H4 (cell line): ENCODE measurements around the gene ABHD2. TPM values are rescaled to one million over a fixed set of nuclear protein-coding genes. Genes with fewer than 3 reads are reported as not detected.
"Not testable (repeated sequence)": the region's sequence is repeated elsewhere in the genome, so short reads cannot be mapped to it uniquely, and the experiment has no call there.

ENCODE experiments used
- DNase-seq: peaks from one replicate; pipeline ENCODE4 v3.0.0-alpha.2; 2015; ENCODE audit warnings: low spot score
- total RNA-seq: library from RNA; depleted of rRNA; stranded (reverse); fragments of >200 nt; shearing (Covaris generic); gene quantifications from 2 replicates; pipeline ENCODE4 v1.2.3, GENCODE V29; 2014

Gene ABHD2
- total RNA-seq, 1 experiment from 2014 or later = 19.0 TPM

GRCh38 chr15:89075101-89075640, 13.1 kb upstream of the ABHD2 start:
- DNase-seq = no peak

- no peak for DNase-seq
Measured at GRCh38 chr15:89075846-89076245, 12.4 kb upstream of the ABHD2 start.

- no peak for DNase-seq
Measured at GRCh38 chr15:89077750-89078149, 10.5 kb upstream of the ABHD2 start.

- no peak for DNase-seq
Measured at GRCh38 chr15:89078851-89079810, 9.1 kb upstream of the ABHD2 start.

- no peak for DNase-seq
Measured at GRCh38 chr15:89081878-89082277, 6.4 kb upstream of the ABHD2 start.

- DNase-seq = no peak
Measured at GRCh38 chr15:89083246-89083645, 5.0 kb upstream of the ABHD2 start.

GRCh38 chr15:89085289-89085926, 2.8 kb upstream of the ABHD2 start:
- DNase-seq = no peak

GRCh38 chr15:89085933-89086332, 2.3 kb upstream of the ABHD2 start:
- not testable (repeated sequence) for DNase-seq

- not testable (repeated sequence) for DNase-seq
Measured at GRCh38 chr15:89086390-89086789, 1.9 kb upstream of the ABHD2 start.

GRCh38 chr15:89087161-89087829, 961 bp upstream of the ABHD2 start:
- DNase-seq = no peak

- DNase-seq = no peak
Measured at GRCh38 chr15:89088605-89089315, 504 bp downstream of the ABHD2 start.

- DNase-seq = no peak
Measured at GRCh38 chr15:89089316-89090230, 1.3 kb downstream of the ABHD2 start.

GRCh38 chr15:89090791-89091626, 2.8 kb downstream of the ABHD2 start:
- DNase-seq = peak; percentile 76

- DNase-seq = no peak
Measured at GRCh38 chr15:89091627-89092220, 3.5 kb downstream of the ABHD2 start.

- DNase-seq = no peak
Measured at GRCh38 chr15:89093509-89093908, 5.3 kb downstream of the ABHD2 start.

- no peak for DNase-seq
Measured at GRCh38 chr15:89095073-89095472, 6.8 kb downstream of the ABHD2 start.

- DNase-seq = no peak
Measured at GRCh38 chr15:89095556-89095955, 7.3 kb downstream of the ABHD2 start.

GRCh38 chr15:89096664-89097063, 8.4 kb downstream of the ABHD2 start:
- peak; percentile 32 for DNase-seq

- DNase-seq = no peak
Measured at GRCh38 chr15:89097313-89097712, 9.1 kb downstream of the ABHD2 start.
